ENCODE data around the gene CPPED1.

- no peak for TF ChIP-seq HDGF (IDR thresholded peaks at IDR 0.05; ENCODE audit: borderline replicate concordance)
- TF ChIP-seq L3MBTL2 (conservative IDR thresholded peaks at IDR 0.05) = no peak
- TF ChIP-seq BHLHE40 (IDR thresholded peaks at IDR 0.05; ENCODE audit: borderline replicate concordance) = no peak
- no peak for TF ChIP-seq SP1 (IDR thresholded peaks at IDR 0.05)
- TF ChIP-seq LEF1 (IDR thresholded peaks at IDR 0.05; ENCODE audit: borderline replicate concordance) = no peak
- TF ChIP-seq TARDBP (IDR thresholded peaks at IDR 0.05) = no peak
- TF ChIP-seq FOXK2 (IDR thresholded peaks at IDR 0.05) = no peak
- TF ChIP-seq FOXM1 (IDR thresholded peaks at IDR 0.05; ENCODE audit: borderline replicate concordance) = no peak
- TF ChIP-seq PKNOX1 (IDR thresholded peaks at IDR 0.05) = no peak
- TF ChIP-seq ZNF384 (IDR thresholded peaks at IDR 0.05) = no peak
These were observed 60.9 kb downstream of the CPPED1 start for GRCh38 chr16:12742741-12743140.

All from HEK293T (cell line).